Measurements from ENCODE around the gene IER5L. TPM values are rescaled to one million over a fixed set of nuclear protein-coding genes. Genes with fewer than 3 reads are reported as not detected.

The IER5L gene
- total and polyA plus RNA-seq, 2 experiments from 2014 or later = 38.0 to 39.7 TPM

DNA sequence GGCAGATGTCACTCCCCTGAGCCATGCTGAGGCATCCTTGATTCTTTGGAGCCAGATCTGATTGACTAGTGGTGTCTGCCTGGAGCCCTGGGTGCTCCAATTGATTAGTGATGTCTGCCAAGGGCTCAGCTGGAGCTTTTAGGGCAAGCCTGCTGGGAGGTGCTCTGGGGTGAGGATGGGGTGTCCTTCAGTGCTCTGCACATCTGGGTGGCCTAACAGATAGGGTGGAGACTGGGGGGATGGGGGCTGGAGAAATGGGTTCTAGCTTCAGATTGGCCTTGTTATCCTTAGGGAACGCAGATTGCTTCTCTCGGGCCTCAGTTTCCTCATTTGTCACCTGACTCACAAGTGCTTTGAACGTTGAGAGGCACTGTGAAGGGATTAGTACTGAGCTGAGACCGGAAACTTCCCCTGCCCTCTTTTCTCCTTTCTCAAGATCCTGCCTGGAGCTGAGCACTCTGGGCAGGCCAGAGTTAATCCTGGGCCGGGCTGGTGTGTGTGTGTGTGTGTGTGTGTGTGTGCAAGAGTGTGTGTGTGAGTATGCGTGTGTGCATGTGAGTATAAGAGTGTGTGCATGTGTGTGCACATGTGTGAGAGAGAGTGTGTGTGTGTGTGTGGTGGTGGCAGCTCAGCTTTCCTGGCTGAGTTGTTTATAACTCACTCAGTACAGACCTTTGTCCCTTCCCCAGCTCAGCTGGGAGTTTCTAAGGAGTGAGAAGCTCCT is 5.6 kb upstream of the IER5L start:
- no peak overlapping the region for H2AFZ ChIP-seq

DNA sequence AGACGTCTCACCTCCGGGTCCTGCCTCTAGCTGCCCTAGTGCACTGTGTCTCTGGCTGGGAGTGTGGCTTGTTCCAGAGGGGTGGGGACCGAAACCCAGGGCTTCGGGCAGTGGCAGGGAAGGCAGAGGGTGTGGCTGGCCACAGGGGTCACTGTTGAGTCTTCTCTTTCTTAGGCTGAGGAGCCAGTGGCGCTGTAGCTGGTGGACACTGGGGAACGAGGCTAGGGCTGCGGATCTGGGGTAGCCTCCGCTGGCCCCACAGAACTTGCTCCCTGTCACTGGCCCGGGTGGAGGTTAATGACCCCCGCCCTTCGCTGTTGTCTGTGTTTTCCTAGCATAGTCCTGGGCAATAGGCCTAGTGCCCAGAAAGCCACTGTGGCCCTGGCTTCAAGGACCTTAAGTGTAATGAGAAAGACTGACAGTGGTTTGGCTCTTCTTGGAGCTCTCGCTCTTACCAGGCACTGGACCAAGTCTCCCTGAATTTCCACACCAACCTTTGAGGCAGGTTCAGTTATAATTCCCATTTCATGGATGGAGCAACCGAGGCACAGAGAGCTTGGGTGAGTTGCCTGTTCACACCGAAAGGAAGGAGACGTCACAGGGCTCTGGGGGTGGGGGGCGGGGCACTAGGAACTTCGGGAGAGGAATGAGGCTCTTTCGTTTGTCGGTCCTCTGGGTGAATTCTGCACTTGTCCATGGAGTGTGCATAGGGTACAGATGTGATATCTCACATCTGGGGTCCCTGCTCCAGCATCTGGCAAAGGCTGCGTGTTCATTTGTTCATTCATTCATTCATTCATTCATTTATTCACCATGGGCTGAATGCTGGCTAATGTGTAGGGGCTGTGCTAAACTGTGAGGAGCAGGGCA is 4.8 kb upstream of the IER5L start:
- H3K36me3 ChIP-seq (replicated peaks; ENCODE audit: insufficient read depth, low read depth) = no peaks in the 10 kb centered on the region
- no peak overlapping the region for H2AFZ ChIP-seq
- TF ChIP-seq, protein P1, sequence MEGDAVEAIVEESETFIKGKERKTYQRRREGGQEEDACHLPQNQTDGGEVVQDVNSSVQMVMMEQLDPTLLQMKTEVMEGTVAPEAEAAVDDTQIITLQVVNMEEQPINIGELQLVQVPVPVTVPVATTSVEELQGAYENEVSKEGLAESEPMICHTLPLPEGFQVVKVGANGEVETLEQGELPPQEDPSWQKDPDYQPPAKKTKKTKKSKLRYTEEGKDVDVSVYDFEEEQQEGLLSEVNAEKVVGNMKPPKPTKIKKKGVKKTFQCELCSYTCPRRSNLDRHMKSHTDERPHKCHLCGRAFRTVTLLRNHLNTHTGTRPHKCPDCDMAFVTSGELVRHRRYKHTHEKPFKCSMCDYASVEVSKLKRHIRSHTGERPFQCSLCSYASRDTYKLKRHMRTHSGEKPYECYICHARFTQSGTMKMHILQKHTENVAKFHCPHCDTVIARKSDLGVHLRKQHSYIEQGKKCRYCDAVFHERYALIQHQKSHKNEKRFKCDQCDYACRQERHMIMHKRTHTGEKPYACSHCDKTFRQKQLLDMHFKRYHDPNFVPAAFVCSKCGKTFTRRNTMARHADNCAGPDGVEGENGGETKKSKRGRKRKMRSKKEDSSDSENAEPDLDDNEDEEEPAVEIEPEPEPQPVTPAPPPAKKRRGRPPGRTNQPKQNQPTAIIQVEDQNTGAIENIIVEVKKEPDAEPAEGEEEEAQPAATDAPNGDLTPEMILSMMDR (IDR thresholded peaks at IDR 0.05; ENCODE audit: poor library complexity) = peak; percentile 31
- TF ChIP-seq EZH2phosphoT487 (IDR thresholded peaks at IDR 0.05; ENCODE audit: low read depth, severe bottlenecking, unreplicated experiment) (no peak), EZH2 (IDR thresholded peaks at IDR 0.05; ENCODE audit: borderline replicate concordance) (no peak)
- no peak overlapping the region for H3K4me3 ChIP-seq
- peaks cover 1% of the 10 kb centered on the region for H3K79me2 ChIP-seq
- 61% methylated on average over 20 of the region's 20 CpGs for WGBS (ENCODE audit: low lambda C conversion rate, missing lambda C conversion rate)
- peak overlapping the region; percentile 66 for H3K4me2 ChIP-seq
- H3K9me3 ChIP-seq (ENCODE audit: low read depth) = no peaks in the 10 kb centered on the region
- no peaks in the 10 kb centered on the region for H4K20me1 ChIP-seq (ENCODE audit: insufficient read depth, poor library complexity, severe bottlenecking)
- H3K4me1 ChIP-seq (ENCODE audit: insufficient read depth) = peaks cover 57% of the 10 kb centered on the region
- no peaks in the 10 kb centered on the region for H3K9me2 ChIP-seq (replicated peaks; ENCODE audit: insufficient read depth)
- peak overlapping the region; percentile 95 for H3K27ac ChIP-seq
- H3K27me3 ChIP-seq = no peaks in the 10 kb centered on the region
- DNase-seq (ENCODE audit: low spot score) = peak; percentile 73

More for the DNA sequence above, 5.6 kb upstream of the IER5L start:
- H3K4me3 ChIP-seq = no peak overlapping the region
- no peaks in the 10 kb centered on the region for H3K27me3 ChIP-seq
- H3K36me3 ChIP-seq (replicated peaks; ENCODE audit: insufficient read depth, low read depth) = no peaks in the 10 kb centered on the region
- WGBS (ENCODE audit: low lambda C conversion rate, missing lambda C conversion rate) = 30% methylated on average over 6 of the region's 6 CpGs
- peak overlapping the region; percentile 66 for H3K4me2 ChIP-seq
- no peaks in the 10 kb centered on the region for H4K20me1 ChIP-seq (ENCODE audit: insufficient read depth, poor library complexity, severe bottlenecking)
- H3K9me2 ChIP-seq (replicated peaks; ENCODE audit: insufficient read depth) = no peaks in the 10 kb centered on the region
- TF ChIP-seq EZH2phosphoT487 (IDR thresholded peaks at IDR 0.05; ENCODE audit: low read depth, severe bottlenecking, unreplicated experiment) (no peak), EZH2 (IDR thresholded peaks at IDR 0.05; ENCODE audit: borderline replicate concordance) (no peak)
- TF ChIP-seq, protein P1 (IDR thresholded peaks at IDR 0.05; ENCODE audit: poor library complexity) = no peak
- no peaks in the 10 kb centered on the region for H3K79me2 ChIP-seq
- H3K27ac ChIP-seq = peak overlapping the region; percentile 95
- H3K4me1 ChIP-seq (ENCODE audit: insufficient read depth) = peaks cover 54% of the 10 kb centered on the region
- peak; percentile 76 for DNase-seq (ENCODE audit: low spot score)
- no peaks in the 10 kb centered on the region for H3K9me3 ChIP-seq (ENCODE audit: low read depth)

DNA sequence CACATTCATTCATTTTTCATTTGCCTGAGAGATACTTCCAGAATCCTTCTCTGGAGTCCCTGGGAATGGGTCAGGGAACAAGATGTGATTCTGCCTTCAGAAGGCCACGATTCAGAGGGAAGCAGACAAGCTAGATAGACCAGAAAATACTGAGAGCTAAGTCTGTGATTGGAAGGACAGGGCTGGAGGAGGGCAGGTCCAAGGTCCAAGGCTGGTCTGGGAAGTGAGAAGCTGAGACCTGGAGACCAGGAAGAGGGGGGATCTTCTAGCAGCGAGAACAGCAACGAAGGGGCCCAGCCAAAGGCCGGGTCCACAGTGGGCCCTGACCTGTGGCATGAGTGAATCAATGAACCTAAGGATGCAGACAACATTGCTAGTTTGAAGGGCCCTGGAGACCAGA is 4.1 kb upstream of the IER5L start:
- 78% methylated on average over 4 of the region's 4 CpGs for WGBS (ENCODE audit: low lambda C conversion rate, missing lambda C conversion rate)
- DNase-seq (ENCODE audit: low spot score) = peak; percentile 68
- Histone ChIP-seq H4K20me1 (ENCODE audit: insufficient read depth, poor library complexity, severe bottlenecking) (no peaks in the 10 kb centered on the region), H3K36me3 (replicated peaks; ENCODE audit: insufficient read depth, low read depth) (no peaks in the 10 kb centered on the region), H3K4me2 (peak overlapping the region; percentile 66), H3K27ac (peak overlapping the region; percentile 95), H3K4me3 (no peak overlapping the region), H2AFZ (no peak overlapping the region), H3K9me3 (ENCODE audit: low read depth) (no peaks in the 10 kb centered on the region), H3K9me2 (replicated peaks; ENCODE audit: insufficient read depth) (no peaks in the 10 kb centered on the region), H3K79me2 (peaks cover 5% of the 10 kb centered on the region), H3K27me3 (no peaks in the 10 kb centered on the region), H3K4me1 (ENCODE audit: insufficient read depth) (peaks cover 57% of the 10 kb centered on the region)
- TF ChIP-seq, protein P1 (IDR thresholded peaks at IDR 0.05; ENCODE audit: poor library complexity) = no peak
- TF ChIP-seq EZH2phosphoT487 (IDR thresholded peaks at IDR 0.05; ENCODE audit: low read depth, severe bottlenecking, unreplicated experiment) = no peak
- no peak for TF ChIP-seq EZH2 (IDR thresholded peaks at IDR 0.05; ENCODE audit: borderline replicate concordance)
